Activated CD4-positive, alpha-beta T cell treated with anti-CD3 and anti-CD28 coated beads for 36 hours (primary cell): ENCODE data around the gene AHNAK2. TPM values are rescaled to one million over a fixed set of nuclear protein-coding genes. Genes with fewer than 3 reads are reported as not detected.
A peak's percentile ranks its signal among the peaks of the same experiment; 100 is the strongest.

Experiments
- ATAC-seq: fragments of 200-7000 bp; cut with Tn5 transposase; one replicate; pipeline ENCODE4 v1.10.0; 2021; ENCODE audit warnings: mild to moderate bottlenecking, moderate library complexity
- CTCF ChIA-PET: fragments of 350-600 bp; sonication (Branson Sonifier 250); formaldehyde crosslinking; loops from one replicate; lab custom pipeline; 2021; ENCODE audit warnings: antibody characterized with exemption; lab: Charles Lee
- POLR2A ChIA-PET: fragments of 350-600 bp; sonication (Branson Sonifier 250); formaldehyde crosslinking; loops from one replicate; lab custom pipeline; 2021; ENCODE audit warnings: antibody characterized with exemption, inconsistent platforms; lab: Charles Lee
- DNase-seq: peaks from one replicate; pipeline ENCODE4 v3.0.0-alpha.2; 2020
- H3K27ac Mint-ChIP-seq: one replicate; pipeline ENCODE4 v1.8.0; 2021; ENCODE audit warnings: mixed read lengths
- H3K27me3 Mint-ChIP-seq: one replicate; pipeline ENCODE4 v1.8.0; 2021; ENCODE audit warnings: mixed read lengths
- H3K36me3 Mint-ChIP-seq: one replicate; pipeline ENCODE4 v1.8.0; 2021; ENCODE audit warnings: low read depth, mixed read lengths
- H3K4me1 Mint-ChIP-seq: one replicate; pipeline ENCODE4 v1.8.0; 2021; ENCODE audit warnings: mixed read lengths
- H3K4me3 Mint-ChIP-seq: one replicate; pipeline ENCODE4 v1.8.0; 2021; ENCODE audit warnings: mild to moderate bottlenecking, moderate library complexity, mixed read lengths
- H3K9me3 Mint-ChIP-seq: one replicate; pipeline ENCODE4 v1.8.0; 2021; ENCODE audit warnings: low read depth, mixed read lengths
- intact Hi-C, 2 experiments: fragments of 100-400 bp; cut with DNase I in 1 of 2; cut with micrococcal nuclease in 1 of 2; formaldehyde crosslinking; loops; one replicate each; pipeline versions ENCODE4 v1.14.2 to v1.15.1; 2022 to 2024; cut with DNase I, micrococcal nuclease
- total RNA-seq, 2 experiments: library from RNA; stranded (reverse); gene quantifications; one replicate each; pipeline ENCODE4 v1.2.3, GENCODE V29; 2021

AHNAK2 gene
- total RNA-seq, 2 experiments from 2014 or later = 0.07 to 0.11 TPM

DNA sequence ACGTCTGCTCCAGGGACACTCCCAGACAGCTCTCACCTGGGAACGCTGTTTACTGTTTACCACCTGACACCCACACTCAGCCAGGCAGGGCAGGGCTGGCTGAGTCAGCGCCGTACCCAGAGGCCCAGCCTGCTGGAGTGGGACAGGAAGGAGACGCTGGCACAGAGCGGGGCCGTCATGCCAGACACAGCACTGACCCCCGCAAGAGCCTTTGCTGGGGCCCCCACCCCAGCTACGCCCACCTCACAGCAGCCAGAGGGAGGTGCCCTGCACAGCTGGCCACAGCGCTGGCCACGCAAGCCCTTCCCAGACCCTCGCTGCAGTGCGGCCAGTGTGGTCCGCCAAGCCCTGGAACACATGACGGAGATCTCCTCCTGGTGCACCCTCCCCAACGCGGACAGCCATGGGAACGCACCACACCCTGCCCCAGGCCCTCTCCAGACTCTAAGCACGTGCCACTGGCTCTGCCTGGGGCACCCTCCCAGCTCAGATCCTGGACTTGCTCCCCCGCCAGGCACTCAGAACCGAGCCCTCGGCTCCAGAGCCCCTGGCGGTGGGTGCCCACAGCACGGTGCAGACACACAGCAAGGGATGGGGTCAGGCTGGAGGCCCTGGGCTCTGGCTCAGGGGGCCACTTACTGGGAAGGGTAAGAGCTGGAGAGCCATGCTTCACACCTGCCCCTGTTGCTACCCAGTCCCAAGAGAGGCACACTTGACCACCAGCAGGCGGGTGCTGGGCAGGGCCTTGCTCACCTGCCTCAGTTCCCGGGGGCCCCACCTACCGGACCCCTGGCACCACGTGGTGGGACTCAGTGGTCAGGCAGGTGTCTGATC is 5.7 kb downstream of the AHNAK2 start:
- Mint-ChIP-seq H3K27ac (no peak overlapping the region), H3K9me3 (no peaks in the 10 kb centered on the region), H3K27me3 (peaks cover 13% of the 10 kb centered on the region), H3K4me3 (no peak overlapping the region), H3K36me3 (no peaks in the 10 kb centered on the region), H3K4me1 (peaks cover 3% of the 10 kb centered on the region)
- intact Hi-C loops = no loop called here
- no peak for ATAC-seq
- ChIA-PET POLR2A (no interaction called here), CTCF (interaction anchor here (0.5 to 4.8 kb wide), 5 partner anchors 9 to 113 kb away, joined by 3 to 70 read pairs (median 3); no protein-coding TSS in a partner anchor)
- DNase-seq = no peak

DNA sequence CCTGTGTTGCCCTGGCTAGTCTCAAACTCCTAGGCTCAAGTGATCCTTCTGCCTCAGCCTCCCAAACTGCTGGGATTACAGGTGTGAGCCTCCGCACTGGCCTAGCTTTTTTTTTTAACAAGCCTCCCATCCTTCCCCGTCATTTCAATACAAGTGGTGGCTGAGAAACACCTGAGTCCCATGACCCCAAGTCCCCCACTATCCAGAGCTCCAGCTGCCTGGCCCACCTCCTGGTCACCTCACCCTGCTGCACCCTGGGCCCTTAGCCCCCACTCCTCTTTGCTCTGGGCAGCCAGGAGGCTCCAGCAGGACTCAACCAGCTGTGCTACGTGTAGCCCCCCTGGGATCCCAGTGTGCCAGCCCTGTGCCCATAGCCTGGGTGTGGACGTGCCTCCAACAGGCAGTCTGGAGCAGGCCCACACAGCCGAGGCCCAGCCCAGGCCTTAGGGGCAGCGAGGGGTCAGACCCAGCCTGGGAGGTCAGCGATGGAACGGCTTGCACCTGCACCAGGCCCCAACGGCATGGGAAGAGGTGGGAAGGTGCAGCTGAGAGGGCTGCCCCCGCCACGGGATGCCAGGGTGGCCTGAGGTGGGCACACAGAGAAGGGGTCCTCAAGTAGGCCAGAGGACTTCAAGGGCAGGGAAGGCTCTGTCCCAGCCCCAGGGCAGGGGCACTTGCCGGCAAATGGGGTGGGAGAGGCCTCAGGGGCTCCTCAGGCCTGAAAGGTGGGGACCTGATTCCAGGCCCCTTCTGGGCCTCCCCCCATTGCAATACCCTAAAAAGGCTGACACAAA is 6.5 kb downstream of the AHNAK2 start:
- peaks cover 3% of the 10 kb centered on the region for H3K4me1 Mint-ChIP-seq
- H3K27me3 Mint-ChIP-seq = peaks cover 8% of the 10 kb centered on the region
- no peak for ATAC-seq
- H3K36me3 Mint-ChIP-seq = no peaks in the 10 kb centered on the region
- intact Hi-C loops = no loop called here
- ChIA-PET POLR2A (no interaction called here), CTCF (interaction anchor here (0.5 to 0.7 kb wide), 2 partner anchors 74 to 114 kb away, joined by 3 read pairs; no protein-coding TSS in a partner anchor)
- DNase-seq = no peak
- H3K4me3 Mint-ChIP-seq = no peak overlapping the region
- H3K27ac Mint-ChIP-seq = no peak overlapping the region
- H3K9me3 Mint-ChIP-seq = no peaks in the 10 kb centered on the region

DNA sequence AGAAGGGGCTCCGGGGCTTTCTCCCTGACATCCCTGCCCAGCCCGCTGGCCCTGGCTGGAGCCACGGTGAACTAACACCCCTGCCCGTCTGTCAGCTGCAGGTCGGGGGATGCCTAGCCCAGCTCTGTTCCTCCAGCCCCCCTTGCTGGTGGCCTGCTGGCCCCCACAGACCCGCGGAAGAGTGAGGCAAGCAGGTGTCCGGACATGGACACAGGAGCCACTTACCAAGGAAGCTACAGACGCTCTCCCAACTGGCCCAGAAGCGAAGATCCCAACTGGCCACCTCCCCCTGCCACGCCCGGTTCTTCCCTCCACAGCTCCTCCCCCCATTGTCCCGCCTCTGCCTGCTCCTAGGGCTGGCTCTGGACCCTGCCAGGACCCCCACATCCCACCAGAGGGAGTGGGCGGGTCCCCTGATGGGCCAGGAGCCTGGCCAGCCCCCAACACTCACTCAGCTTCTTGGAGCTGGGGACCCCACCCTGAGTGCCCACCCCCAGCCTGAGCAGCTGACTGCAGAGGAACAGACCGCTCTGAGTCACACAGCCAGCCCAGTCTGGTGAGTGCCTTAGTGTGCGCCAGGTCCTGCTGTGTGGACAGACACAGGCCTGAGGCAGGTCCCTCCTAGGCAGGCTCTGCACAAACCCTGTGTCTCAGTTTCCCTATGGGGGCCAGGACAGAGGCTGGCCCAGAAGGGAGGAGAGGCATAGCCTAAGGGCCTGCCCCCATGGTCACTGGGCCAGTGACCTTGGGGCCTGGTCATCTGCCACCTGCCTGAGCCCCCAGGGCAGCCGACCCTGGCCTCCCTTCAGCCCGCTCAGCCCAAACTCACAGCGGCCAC is 7.7 kb downstream of the AHNAK2 start:
- ChIA-PET POLR2A (no interaction called here), CTCF (interaction anchor here (0.7 kb wide), 1 partner anchor 10 kb away, joined by 4 read pairs; no protein-coding TSS in a partner anchor)
- Mint-ChIP-seq H3K4me1 (no peaks in the 10 kb centered on the region), H3K27me3 (peaks cover 8% of the 10 kb centered on the region), H3K9me3 (no peaks in the 10 kb centered on the region), H3K27ac (no peak overlapping the region), H3K36me3 (no peaks in the 10 kb centered on the region), H3K4me3 (no peak overlapping the region)
- ATAC-seq (no peak), DNase-seq (no peak)
- intact Hi-C loops = no loop called here

DNA sequence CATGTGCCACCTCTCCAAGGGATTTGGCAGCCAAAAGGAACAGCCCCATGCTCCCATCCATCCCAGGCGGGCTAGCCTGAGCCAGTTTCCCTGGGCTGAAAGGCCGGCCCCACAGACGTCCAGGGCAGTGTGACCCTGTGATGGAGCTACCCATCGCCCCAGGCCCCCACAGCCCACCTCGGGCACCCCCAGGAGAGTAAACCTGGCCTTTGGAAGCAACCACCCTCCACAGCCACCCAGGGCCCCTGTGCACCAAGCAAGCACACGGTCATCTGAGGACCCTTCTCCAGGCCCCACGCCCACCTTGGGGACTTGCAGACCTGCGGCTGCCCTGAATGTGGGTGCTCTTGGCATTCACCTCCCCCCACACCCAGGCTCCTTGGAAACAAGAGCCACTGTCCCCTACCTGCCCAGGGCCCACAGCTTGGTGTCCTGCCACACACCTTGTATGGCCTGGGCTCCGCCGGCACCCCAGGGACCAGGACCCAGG is 8.4 kb downstream of the AHNAK2 start:
- no peak overlapping the region for H3K4me3 Mint-ChIP-seq
- peaks cover 8% of the 10 kb centered on the region for H3K27me3 Mint-ChIP-seq
- POLR2A ChIA-PET = no interaction called here
- DNase-seq (no peak), ATAC-seq (no peak)
- CTCF ChIA-PET = interaction anchor here (0.7 to 1.1 kb wide), 3 partner anchors 10 to 74 kb away, joined by 3 to 4 read pairs (median 4); no protein-coding TSS in a partner anchor
- H3K4me1 Mint-ChIP-seq = no peaks in the 10 kb centered on the region
- no peak overlapping the region for H3K27ac Mint-ChIP-seq
- H3K9me3 Mint-ChIP-seq = no peaks in the 10 kb centered on the region
- intact Hi-C loops = no loop called here
- H3K36me3 Mint-ChIP-seq = no peaks in the 10 kb centered on the region

DNA sequence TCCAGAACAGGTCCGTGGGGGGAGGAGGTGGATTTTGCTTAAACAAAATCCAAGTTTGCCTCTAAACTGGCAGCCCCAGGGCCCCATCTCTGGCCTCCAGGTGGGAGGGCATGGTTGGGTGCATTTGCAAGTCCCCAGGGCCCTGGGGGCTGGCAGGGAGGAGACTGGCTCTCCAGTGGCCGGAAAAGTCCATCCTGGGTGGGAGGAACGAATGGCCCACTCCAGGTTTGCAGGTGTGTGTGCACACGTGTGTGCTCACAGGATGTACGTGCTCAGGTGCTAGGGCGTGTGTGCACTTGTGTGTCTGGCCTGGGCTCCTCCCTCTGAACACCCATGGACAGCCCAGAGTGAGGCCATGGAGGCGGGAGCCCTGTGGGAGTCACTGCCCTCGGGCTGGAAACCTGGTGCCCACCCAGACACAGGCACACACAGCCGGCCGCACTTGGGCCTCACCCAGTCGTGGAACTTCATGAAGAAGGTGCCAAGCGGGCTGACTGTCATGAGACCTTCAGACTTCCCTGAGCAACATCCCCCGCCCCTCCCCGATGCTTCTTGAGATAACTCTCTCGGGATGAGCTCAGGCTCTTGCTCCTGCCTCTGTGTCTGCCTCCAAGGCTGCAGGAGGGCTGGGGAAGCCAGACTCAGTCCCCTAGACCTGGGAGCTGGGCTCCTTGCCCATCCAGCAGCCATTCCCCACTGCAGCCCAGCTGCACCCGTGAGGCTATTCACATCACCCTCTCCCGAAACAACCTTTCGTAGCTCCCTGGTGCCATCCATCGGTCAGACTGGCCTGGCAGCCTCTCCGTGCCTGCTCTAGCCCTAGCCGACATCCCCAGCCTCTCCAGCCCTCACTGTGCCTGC is 9.4 kb downstream of the AHNAK2 start:
- H3K27me3 Mint-ChIP-seq = peaks cover 8% of the 10 kb centered on the region
- no peaks in the 10 kb centered on the region for H3K4me1 Mint-ChIP-seq
- H3K9me3 Mint-ChIP-seq = no peaks in the 10 kb centered on the region
- intact Hi-C loops = no loop called here
- H3K36me3 Mint-ChIP-seq = no peaks in the 10 kb centered on the region
- no peak for ATAC-seq
- no peak for DNase-seq
- ChIA-PET CTCF (interaction anchor here (0.6 to 1.1 kb wide), 5 partner anchors 22 to 97 kb away, joined by 3 to 4 read pairs (median 3); no protein-coding TSS in a partner anchor), POLR2A (interaction anchor here (0.6 kb wide), 1 partner anchor 95 kb away, joined by 3 read pairs; no protein-coding TSS in a partner anchor)
- no peak overlapping the region for H3K27ac Mint-ChIP-seq
- H3K4me3 Mint-ChIP-seq = no peak overlapping the region

DNA sequence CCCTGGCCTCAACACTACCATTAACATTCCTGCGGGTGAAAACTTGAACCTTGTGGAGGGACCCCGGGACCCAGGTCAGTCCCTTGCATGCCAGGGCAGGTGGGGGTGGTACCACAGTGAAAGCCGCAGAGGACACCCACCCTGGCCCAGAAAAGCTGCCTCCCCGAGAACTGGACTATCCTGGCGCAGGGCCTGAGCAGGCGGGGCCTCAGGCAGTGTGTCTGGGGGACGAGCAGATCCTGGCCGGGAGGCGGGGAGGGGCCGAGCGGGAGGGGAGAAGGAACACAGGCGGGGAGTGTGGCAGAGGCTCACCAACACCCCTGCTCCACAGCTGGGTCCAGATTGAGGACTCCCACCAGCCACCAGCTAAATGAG is 10.0 kb downstream of the AHNAK2 start:
- CTCF ChIA-PET = no interaction called here

DNA sequence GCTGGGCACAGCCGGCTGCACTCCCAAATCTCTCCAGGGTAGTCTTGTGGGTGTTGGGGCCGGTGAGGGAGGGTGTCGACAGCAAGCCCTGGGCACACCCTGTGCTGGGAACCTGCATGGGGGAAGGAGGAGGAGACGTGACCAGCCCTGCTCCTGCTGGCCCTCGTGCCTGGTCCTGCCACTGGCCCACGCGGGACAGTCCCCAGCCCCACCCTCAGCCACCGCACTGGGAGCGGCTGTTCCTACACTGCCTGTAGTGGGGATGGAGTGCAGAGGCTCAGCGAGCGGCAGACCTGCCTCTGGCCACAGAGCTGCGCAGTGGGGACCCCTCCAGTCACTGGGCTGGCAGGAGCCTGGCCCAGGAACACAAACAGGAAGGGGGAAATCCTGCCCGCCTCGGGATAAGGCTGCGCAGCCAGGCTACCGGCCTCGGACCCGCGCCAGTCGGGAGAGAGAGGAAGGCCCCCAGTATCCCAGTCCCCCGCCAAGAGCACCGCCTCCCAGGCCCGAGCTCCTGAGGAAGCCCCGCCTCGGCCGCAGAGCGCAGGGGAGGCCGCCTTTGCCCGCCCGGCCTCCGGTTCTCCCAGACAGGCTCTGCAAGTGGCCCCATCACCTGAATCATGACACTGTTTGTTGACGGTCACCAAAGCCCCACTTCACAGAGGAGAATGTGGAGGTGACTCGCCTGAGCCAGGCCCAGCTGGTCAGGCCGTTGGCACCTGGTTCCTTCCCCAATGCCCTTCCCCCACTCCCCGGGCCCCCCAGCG is 10.6 kb downstream of the AHNAK2 start:
- Mint-ChIP-seq H3K4me1 (no peaks in the 10 kb centered on the region), H3K9me3 (no peaks in the 10 kb centered on the region), H3K36me3 (no peaks in the 10 kb centered on the region), H3K27ac (no peak overlapping the region), H3K4me3 (no peak overlapping the region), H3K27me3 (peaks cover 8% of the 10 kb centered on the region)
- ChIA-PET POLR2A (no interaction called here), CTCF (interaction anchor here (0.8 kb wide), 1 partner anchor 8 kb away, joined by 3 read pairs; no protein-coding TSS in a partner anchor)
- DNase-seq (peak; percentile 13), ATAC-seq (peak; percentile 30)
- intact Hi-C loops = no loop called here

More for the DNA sequence above, 10.0 kb downstream of the AHNAK2 start:
- Mint-ChIP-seq H3K27me3 (peaks cover 8% of the 10 kb centered on the region), H3K27ac (no peak overlapping the region), H3K36me3 (no peaks in the 10 kb centered on the region), H3K4me1 (no peaks in the 10 kb centered on the region), H3K4me3 (no peak overlapping the region), H3K9me3 (no peaks in the 10 kb centered on the region)
- no peak for ATAC-seq
- intact Hi-C loops = no loop called here
- DNase-seq = no peak
- POLR2A ChIA-PET = no interaction called here

DNA sequence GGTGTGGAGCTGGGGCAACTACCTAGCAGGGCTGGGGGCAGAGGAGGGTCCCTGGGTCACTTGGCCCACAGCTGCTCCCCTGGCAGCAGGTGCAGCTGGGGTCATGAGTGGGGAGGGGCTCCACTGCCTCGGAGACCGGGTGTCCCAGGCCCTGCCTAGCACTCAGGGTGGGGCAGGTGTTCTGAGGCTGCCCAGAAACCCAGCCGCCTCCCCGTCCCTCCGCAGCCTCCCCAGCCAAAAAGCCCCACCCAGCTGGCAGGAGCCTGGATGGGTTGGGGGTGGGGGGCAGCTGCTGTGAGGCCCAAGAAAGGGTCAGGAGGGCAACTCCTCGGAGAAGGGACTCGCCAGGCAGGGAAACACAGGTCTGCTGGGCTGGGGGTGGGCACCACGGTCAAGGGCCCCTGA is 11.2 kb downstream of the AHNAK2 start:
- ChIA-PET POLR2A (no interaction called here), CTCF (interaction anchor here (0.8 kb wide), 1 partner anchor 9 kb away, joined by 3 read pairs; no protein-coding TSS in a partner anchor)
- no peaks in the 10 kb centered on the region for H3K4me1 Mint-ChIP-seq
- H3K9me3 Mint-ChIP-seq = no peaks in the 10 kb centered on the region
- ATAC-seq (no peak), DNase-seq (no peak)
- no peak overlapping the region for H3K4me3 Mint-ChIP-seq
- intact Hi-C loops = no loop called here
- H3K27me3 Mint-ChIP-seq = peaks cover 8% of the 10 kb centered on the region
- H3K36me3 Mint-ChIP-seq = no peaks in the 10 kb centered on the region
- H3K27ac Mint-ChIP-seq = no peak overlapping the region

DNA sequence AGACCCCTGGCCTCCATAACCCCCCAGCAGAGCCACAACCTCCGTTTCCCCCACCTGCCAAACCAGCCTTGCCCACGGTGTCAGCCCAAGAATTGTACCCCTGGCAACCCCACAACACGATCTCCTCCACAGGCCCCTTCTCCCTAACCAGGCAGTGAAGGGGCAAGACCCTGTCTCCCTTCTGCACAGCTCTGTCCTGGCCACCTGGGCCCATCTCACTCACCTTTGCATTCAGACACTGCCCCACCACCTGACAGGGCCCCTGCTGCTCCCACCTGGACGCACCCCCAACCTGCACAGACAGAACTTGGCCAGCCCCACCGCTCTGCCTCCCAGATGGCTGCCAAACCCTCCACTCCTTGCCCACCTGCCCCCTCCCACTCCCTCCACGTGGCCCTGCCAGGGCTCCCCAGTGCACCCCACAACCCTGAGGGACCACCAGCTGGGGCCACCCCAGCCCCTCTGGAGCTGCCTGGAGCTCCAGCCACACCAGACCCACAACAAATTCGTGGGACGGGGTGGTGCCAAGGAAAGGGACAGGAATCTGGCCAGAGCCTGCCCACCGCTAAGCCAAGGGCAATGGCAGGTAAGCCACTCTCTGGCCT is 11.8 kb downstream of the AHNAK2 start:
- Mint-ChIP-seq H3K27ac (no peak overlapping the region), H3K4me1 (no peaks in the 10 kb centered on the region), H3K27me3 (peaks cover 8% of the 10 kb centered on the region), H3K9me3 (no peaks in the 10 kb centered on the region), H3K36me3 (no peaks in the 10 kb centered on the region), H3K4me3 (no peak overlapping the region)
- DNase-seq (no peak), ATAC-seq (no peak)
- POLR2A ChIA-PET = no interaction called here
- CTCF ChIA-PET = no interaction called here
- intact Hi-C loops = no loop called here
